NB4 (cell line): ENCODE data around the gene CAST.

Experiments
- CTCF ChIP-seq: IDR thresholded peaks from one replicate; pipeline ENCODE4 v1.5.1; 2012; ENCODE audit warnings: low read depth, low read length
- POLR2A ChIP-seq: IDR thresholded peaks from 2 replicates; pipeline ENCODE4 v1.6.1; 2011; ENCODE audit warnings: mild to moderate bottlenecking; ENCODE audit not compliant: insufficient read length; ENCODE audit errors: extremely low read depth

- TF ChIP-seq POLR2A (no peak), CTCF (no peak)
Observed at GRCh38 chr5:96683810-96684209, 21.6 kb downstream of the CAST start.
